Psoas muscle (tissue), 8 donors: ENCODE results near the gene AFF3. TPM values are rescaled to one million over a fixed set of nuclear protein-coding genes. Genes with fewer than 3 reads are reported as not detected.

Experiments
- ATAC-seq, 4 donors: fragments of 200-7000 bp; cut with Tn5 transposase; one replicate each; pipeline ENCODE4 v1.9.1; 2020; ENCODE audit warnings: moderate library complexity in 3 of 4, mild to moderate bottlenecking in 2 of 4
- DNase-seq, 2 donors: peaks; one replicate each; pipeline ENCODE4 v3.0.0-alpha.2; 2020
- H3K27ac ChIP-seq: fragments of 200-600 bp; one replicate; pipeline ENCODE4 v1.8.0; 2022
- H3K27me3 ChIP-seq, 3 donors: fragments of 200-600 bp in 1 of 3; one replicate each; pipeline versions ENCODE4 v1.6.1 to v1.8.0; 2013 to 2022; ENCODE audit warnings: low read length in 2 of 3, mild to moderate bottlenecking in 2 of 3, moderate library complexity in 1 of 3; ENCODE audit not compliant: insufficient read depth in 3 of 3
- H3K36me3 ChIP-seq, 2 donors: fragments of 200-600 bp in 1 of 2; one replicate each; pipeline versions ENCODE4 v1.6.1 to v1.8.0; 2013 to 2022; ENCODE audit warnings: low read depth in 1 of 2, mild to moderate bottlenecking in 1 of 2, moderate library complexity in 1 of 2; ENCODE audit not compliant: insufficient read depth in 1 of 2
- H3K4me1 ChIP-seq: fragments of 200-600 bp; one replicate; pipeline ENCODE4 v1.8.0; 2022
- H3K4me3 ChIP-seq: fragments of 200-600 bp; one replicate; pipeline ENCODE4 v1.8.0; 2022; ENCODE audit warnings: mild to moderate bottlenecking
- H3K9me3 ChIP-seq: fragments of 200-600 bp; one replicate; pipeline ENCODE4 v1.8.0; 2022
- WGBS, 3 donors: extraction: QIAGEN DNeasy Blood & Tissue Kit; methylation state at CpG; one replicate each; pipeline versions ENCODE4 v1.1.6 to v1.1.7; 2013; 5-methylcytosine and 5-hydroxymethylcytosine counted together
- intact Hi-C, 2 donors: fragments of 100-400 bp; cut with DNase I; formaldehyde crosslinking; loops; one replicate each; pipeline versions ENCODE4 v1.11.0 to v1.14.2; 2022
- polyA plus RNA-seq, 3 donors: library from polyadenylated mRNA; stranded (reverse); fragments of 200-250 nt; gene quantifications; one replicate each; pipeline ENCODE4 v1.2.3, GENCODE V29; 2013
- total RNA-seq, 4 donors: library from RNA; stranded (reverse); fragmentation: NEBNext Ultra II Directional in 2 of 4; extraction: Animal tissue kit (Norgen Biotek cat#: 25700) in 2 of 4; gene quantifications; one replicate each; pipeline versions ENCODE4 v1.2.1 to v1.2.4, GENCODE V29; 2021 to 2023
- TF ChIP-seq, protein P1 (sequence below): fragments of 200-600 bp; IDR thresholded peaks from one replicate; pipeline ENCODE4 v1.8.0; 2022; ENCODE audit warnings: antibody characterized with exemption
- donor health status: healthy with polysubstance abuse.
- donor health status: DM: no; HTN: no; CAD: no; lungs with moderate emphysema.
- donor health status: Bipolar disorder and iron deficiency.
- donor health status: healthy.
- donor health status: DM: yes; HTN: yes; CAD: no.
- donor health status: DM: no; HTN: no; CAD: no.
- donor health status: DM: no; HTN: no; CAD: no.
- donor health status: DM: yes; HTN: yes; CAD: no.

AFF3 gene
- total and polyA plus RNA-seq, 7 donors, result 0.08 to 2.9 (median 0.44) TPM

DNA sequence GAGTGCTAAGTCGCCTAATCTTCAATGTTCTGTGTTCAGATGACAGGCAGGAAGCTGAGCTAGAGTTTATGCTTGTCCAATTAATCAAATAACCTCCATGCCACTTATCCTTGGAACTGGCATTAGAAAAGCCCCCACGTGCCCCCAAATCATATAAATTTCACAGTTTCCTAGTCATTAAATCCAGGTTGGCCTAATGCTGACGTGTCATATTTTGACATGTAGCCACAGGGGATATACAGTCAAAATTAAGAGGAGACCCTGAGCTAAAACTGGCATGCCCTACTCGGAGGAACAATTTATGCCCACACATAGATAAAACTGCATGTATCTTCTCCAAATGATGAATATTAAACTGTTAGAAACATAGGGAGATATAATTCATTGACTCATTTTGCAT lies 101.0 kb downstream of the AFF3 start:
- no peak for DNase-seq
- H3K27ac ChIP-seq, result no peak overlapping the region
- no peak for ATAC-seq
- no peaks in the 10 kb centered on the region for H3K9me3 ChIP-seq
- H3K4me1 ChIP-seq, result no peaks in the 10 kb centered on the region
- TF ChIP-seq, protein P1, sequence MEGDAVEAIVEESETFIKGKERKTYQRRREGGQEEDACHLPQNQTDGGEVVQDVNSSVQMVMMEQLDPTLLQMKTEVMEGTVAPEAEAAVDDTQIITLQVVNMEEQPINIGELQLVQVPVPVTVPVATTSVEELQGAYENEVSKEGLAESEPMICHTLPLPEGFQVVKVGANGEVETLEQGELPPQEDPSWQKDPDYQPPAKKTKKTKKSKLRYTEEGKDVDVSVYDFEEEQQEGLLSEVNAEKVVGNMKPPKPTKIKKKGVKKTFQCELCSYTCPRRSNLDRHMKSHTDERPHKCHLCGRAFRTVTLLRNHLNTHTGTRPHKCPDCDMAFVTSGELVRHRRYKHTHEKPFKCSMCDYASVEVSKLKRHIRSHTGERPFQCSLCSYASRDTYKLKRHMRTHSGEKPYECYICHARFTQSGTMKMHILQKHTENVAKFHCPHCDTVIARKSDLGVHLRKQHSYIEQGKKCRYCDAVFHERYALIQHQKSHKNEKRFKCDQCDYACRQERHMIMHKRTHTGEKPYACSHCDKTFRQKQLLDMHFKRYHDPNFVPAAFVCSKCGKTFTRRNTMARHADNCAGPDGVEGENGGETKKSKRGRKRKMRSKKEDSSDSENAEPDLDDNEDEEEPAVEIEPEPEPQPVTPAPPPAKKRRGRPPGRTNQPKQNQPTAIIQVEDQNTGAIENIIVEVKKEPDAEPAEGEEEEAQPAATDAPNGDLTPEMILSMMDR, result no peak
- H3K36me3 ChIP-seq, result no peaks in the 10 kb centered on the region
- intact Hi-C loops, result no loop called here
- peaks cover 0 to 2% (median 0%) of the 10 kb centered on the region in 3 donors for H3K27me3 ChIP-seq
- H3K4me3 ChIP-seq, result no peak overlapping the region
- WGBS, 3 donors, result 75 to 79% (median 78%) methylated on average over 4 of the region's 4 CpGs

- Histone ChIP-seq H3K27ac (no peak overlapping the region), H3K36me3 (no peaks in the 10 kb centered on the region), H3K27me3 (peaks cover 0 to 2% (median 0%) of the 10 kb centered on the region in 3 donors), H3K4me1 (no peaks in the 10 kb centered on the region), H3K9me3 (no peaks in the 10 kb centered on the region), H3K4me3 (no peak overlapping the region)
- DNase-seq (no peak), ATAC-seq (no peak)
- intact Hi-C loops, result no loop called here
- 75 to 78% (median 77%) methylated on average over 1 of the region's 1 CpG for WGBS, 3 donors
- TF ChIP-seq, protein P1, result no peak
Measured at GRCh38 chr2:100040906-100041305, 101.5 kb downstream of the AFF3 start.

DNA sequence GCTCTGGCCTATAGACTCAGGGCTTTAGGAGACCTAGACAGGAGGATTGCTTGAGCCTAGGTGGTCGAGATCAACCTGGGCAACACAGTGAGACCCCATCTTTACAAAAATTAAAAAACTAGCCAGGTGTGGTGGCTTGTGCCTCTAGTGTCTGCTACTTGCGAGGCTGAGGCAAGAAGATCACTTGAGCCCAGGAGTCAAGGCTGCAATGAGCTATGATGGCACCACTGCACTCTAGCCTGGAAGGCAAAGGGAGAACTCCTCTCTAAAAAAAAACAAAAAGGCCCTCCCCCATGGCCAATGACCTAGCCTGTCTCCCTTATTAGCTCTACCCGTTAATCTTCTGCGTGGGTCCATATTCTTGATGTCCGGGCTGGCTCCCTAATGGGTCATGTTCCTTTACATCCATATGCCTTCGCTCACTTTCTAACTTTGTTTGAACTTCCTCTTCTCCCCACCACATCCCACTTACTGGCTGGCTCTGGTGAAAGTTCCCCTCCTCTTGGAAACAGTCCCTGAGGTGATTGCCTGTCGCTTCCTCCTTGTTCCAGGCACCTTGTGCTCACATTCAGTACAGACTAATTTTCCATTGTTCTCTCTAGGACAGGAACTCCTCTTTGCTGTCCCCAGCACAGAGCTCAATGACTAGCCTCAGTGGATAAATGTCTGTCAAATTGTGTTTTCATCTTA lies 103.0 kb downstream of the AFF3 start:
- ATAC-seq, result no peak
- WGBS, 3 donors, result 81 to 95% (median 87%) methylated on average over 7 of the region's 7 CpGs
- intact Hi-C loops, result no loop called here
- Histone ChIP-seq H3K36me3 (no peaks in the 10 kb centered on the region), H3K4me3 (no peak overlapping the region), H3K9me3 (no peaks in the 10 kb centered on the region), H3K27ac (no peak overlapping the region), H3K4me1 (no peaks in the 10 kb centered on the region), H3K27me3 (peaks cover 0 to 2% (median 0%) of the 10 kb centered on the region in 3 donors)
- no peak for DNase-seq
- TF ChIP-seq, protein P1, result no peak

GRCh38 chr2:100038011-100038410 lies 104.4 kb downstream of the AFF3 start:
- intact Hi-C loops, result no loop called here
- Histone ChIP-seq H3K4me3 (no peak overlapping the region), H3K9me3 (no peaks in the 10 kb centered on the region), H3K4me1 (no peaks in the 10 kb centered on the region), H3K36me3 (no peaks in the 10 kb centered on the region), H3K27me3 (no peaks in the 10 kb centered on the region), H3K27ac (no peak overlapping the region)
- no peak for DNase-seq
- no peak for ATAC-seq
- TF ChIP-seq, protein P1, result no peak
- 73 to 82% (median 75%) methylated on average over 6 of the region's 6 CpGs for WGBS, 3 donors

- Histone ChIP-seq H3K27me3 (no peaks in the 10 kb centered on the region), H3K4me3 (no peak overlapping the region), H3K4me1 (no peaks in the 10 kb centered on the region), H3K36me3 (no peaks in the 10 kb centered on the region), H3K9me3 (no peaks in the 10 kb centered on the region), H3K27ac (no peak overlapping the region)
- DNase-seq (no peak), ATAC-seq (no peak)
- intact Hi-C loops, result no loop called here
- TF ChIP-seq, protein P1, result no peak
- WGBS, 3 donors, result 66 to 71% (median 66%) methylated on average over 4 of the region's 4 CpGs
Measured at GRCh38 chr2:100036793-100037192, 105.6 kb downstream of the AFF3 start.
